Lower leg skin (tissue), 3 donors: ENCODE measurements around the gene TINAGL1.

Source experiments
- POLR2A ChIP-seq, 2 donors: fragments of 450-650 bp; IDR thresholded peaks; one replicate each; pipeline ENCODE4 v1.6.1; 2016 to 2017; ENCODE audit warnings: antibody characterized with exemption in 2 of 2, mild to moderate bottlenecking in 1 of 2, moderate library complexity in 1 of 2
- TF ChIP-seq, protein P1 (sequence below), 3 donors: fragments of 450-650 bp; IDR thresholded peaks; one replicate each; pipeline ENCODE4 v1.5.1; 2016; ENCODE audit warnings: antibody characterized with exemption in 3 of 3, mild to moderate bottlenecking in 3 of 3, moderate library complexity in 2 of 3

GRCh38 chr1:31548907-31549808 lies 27.2 kb upstream of the TINAGL1 start:
- TF ChIP-seq, protein P1, sequence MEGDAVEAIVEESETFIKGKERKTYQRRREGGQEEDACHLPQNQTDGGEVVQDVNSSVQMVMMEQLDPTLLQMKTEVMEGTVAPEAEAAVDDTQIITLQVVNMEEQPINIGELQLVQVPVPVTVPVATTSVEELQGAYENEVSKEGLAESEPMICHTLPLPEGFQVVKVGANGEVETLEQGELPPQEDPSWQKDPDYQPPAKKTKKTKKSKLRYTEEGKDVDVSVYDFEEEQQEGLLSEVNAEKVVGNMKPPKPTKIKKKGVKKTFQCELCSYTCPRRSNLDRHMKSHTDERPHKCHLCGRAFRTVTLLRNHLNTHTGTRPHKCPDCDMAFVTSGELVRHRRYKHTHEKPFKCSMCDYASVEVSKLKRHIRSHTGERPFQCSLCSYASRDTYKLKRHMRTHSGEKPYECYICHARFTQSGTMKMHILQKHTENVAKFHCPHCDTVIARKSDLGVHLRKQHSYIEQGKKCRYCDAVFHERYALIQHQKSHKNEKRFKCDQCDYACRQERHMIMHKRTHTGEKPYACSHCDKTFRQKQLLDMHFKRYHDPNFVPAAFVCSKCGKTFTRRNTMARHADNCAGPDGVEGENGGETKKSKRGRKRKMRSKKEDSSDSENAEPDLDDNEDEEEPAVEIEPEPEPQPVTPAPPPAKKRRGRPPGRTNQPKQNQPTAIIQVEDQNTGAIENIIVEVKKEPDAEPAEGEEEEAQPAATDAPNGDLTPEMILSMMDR (IDR thresholded peaks at IDR 0.05): peak in 1 of 3 donors; percentile 88
- no peak for TF ChIP-seq POLR2A (IDR thresholded peaks at IDR 0.05)
